IPS DF 6.9 (cell line): ENCODE data around the gene IQCC.

Experiments used
- DNase-seq: peaks from one replicate; pipeline ENCODE4 v3.0.0-alpha.2; 2013; ENCODE audit warnings: low read depth, low spot score
- H3K27ac ChIP-seq: one replicate; pipeline ENCODE4 v1.5.1; 2013; ENCODE audit warnings: low read length, control low read depth
- H3K27me3 ChIP-seq: 2 replicates; pipeline ENCODE4 v1.6.1; 2013; ENCODE audit warnings: mild to moderate bottlenecking, low read length; ENCODE audit not compliant: control insufficient read depth, insufficient read depth
- H3K36me3 ChIP-seq: 2 replicates; pipeline ENCODE4 v1.6.1; 2013; ENCODE audit warnings: low read length; ENCODE audit not compliant: control insufficient read depth, insufficient read depth
- H3K4me1 ChIP-seq: 2 replicates; pipeline ENCODE4 v1.6.1; 2013; ENCODE audit warnings: low read length; ENCODE audit not compliant: control insufficient read depth, insufficient read depth
- H3K4me3 ChIP-seq: 2 replicates; pipeline ENCODE4 v1.5.1; 2013; ENCODE audit warnings: mild to moderate bottlenecking, low read length
- H3K9me3 ChIP-seq: 2 replicates; pipeline ENCODE4 v1.6.1; 2013; ENCODE audit warnings: low read length, inconsistent platforms; ENCODE audit not compliant: control insufficient read depth, insufficient read depth
- WGBS: extraction: QIAGEN DNeasy Blood & Tissue Kit; methylation state at CpG from one replicate; pipeline ENCODE4 v1.1.7; 2013; ENCODE audit warnings: mixed read lengths, missing lambda C conversion rate; ENCODE audit not compliant: insufficient read length, insufficient coverage; 5-methylcytosine and 5-hydroxymethylcytosine counted together

IQCC gene

DNA sequence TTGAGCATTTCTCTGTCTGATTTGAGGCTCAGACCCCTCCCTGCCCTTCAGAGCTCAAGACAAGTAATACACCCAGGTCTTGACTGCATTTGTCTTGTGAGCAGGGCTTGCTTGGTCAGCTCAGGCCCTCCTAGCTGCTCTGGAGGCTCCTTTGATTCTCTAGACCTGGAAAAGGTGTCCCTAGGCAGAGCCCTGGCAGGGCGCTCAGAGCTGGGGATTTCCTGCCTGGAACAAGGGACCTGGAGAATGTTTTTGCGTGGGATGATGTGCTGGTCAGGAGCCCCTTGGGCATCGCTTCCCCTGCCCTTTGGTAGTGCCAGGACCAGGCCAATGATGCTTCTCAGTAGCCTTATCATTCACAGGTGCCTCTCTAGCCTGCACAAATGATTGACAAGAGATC, 9.9 kb upstream of the IQCC start:
- Histone ChIP-seq H3K9me3 (no peaks in the 10 kb centered on the region), H3K27ac (no peak overlapping the region), H3K36me3 (peaks cover 55% of the 10 kb centered on the region), H3K4me3 (no peak overlapping the region), H3K27me3 (no peaks in the 10 kb centered on the region), H3K4me1 (no peaks in the 10 kb centered on the region; the same call in 1 of the 2 replicates)
- WGBS: no CpG with 5 or more reads among the region's 3 CpGs
- DNase-seq: no peak

DNA sequence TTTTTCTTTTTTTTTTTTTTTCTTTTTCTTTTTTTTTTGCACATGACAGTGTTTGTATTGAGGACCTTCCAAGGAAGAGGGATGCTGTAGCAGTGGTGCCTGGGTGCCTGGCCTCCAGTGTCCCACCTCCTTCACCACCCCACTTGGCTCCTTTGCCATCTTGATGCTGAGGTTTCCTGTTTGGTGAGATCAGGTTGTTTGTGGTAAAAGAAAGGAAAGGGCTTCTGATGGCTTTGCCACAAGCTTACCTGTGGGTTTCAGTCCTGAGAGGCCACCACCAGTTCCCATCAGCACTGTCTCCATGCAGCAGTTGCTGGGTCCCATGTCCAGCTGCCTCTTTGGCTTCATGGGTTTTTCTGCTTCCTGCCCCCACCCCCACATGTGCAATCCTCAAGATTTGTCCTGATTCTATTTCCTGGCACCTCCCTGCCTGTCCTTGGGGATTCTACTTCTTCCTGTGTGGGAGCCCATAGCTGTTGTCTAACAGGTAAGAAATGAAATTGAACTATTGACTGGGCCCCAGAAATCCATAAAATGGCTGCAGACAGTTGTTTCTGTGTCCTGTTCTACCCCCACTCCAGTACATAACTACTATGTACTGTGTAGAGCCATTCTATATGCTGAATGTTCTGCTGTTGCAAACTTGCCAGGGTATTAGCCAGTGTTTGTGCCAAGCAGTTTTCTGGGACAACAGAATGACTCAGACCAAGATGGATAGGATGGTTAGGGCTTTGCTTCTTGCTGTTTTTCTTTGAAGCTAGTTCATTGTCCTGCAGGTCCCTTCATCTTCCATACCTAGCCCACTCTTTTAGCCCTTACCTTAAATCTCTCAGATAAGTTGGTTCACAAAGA, 9.3 kb upstream of the IQCC start:
- no peaks in the 10 kb centered on the region for H3K27me3 ChIP-seq
- H3K27ac ChIP-seq: no peak overlapping the region
- peaks cover 53% of the 10 kb centered on the region for H3K36me3 ChIP-seq
- no peaks in the 10 kb centered on the region for H3K9me3 ChIP-seq
- no peaks in the 10 kb centered on the region; the same call in 1 of the 2 replicates for H3K4me1 ChIP-seq
- H3K4me3 ChIP-seq: no peak overlapping the region
- DNase-seq: no peak

DNA sequence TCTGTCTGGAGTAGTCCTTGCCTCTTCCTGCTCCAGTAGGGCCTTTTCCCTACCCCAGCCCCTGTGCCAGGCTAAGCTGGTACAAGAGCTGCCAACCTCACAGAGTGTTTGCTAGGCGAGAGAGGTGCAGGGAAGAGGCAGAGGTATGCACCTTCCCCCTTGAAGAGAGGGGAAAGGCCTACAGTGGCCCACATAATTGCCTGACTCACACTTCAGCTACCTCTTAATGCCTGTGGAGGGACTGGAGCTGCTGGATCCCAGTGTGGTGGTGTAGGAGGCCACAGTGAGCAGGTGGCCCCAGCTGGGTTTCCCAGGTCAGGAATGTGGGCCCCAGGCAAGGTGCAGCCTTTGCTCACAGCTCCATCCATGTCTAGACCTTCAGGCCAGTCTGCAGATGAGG, 8.4 kb upstream of the IQCC start:
- no peak for DNase-seq
- no peak overlapping the region for H3K4me3 ChIP-seq
- H3K9me3 ChIP-seq: no peaks in the 10 kb centered on the region
- H3K4me1 ChIP-seq: peaks cover 4% of the 10 kb centered on the region; the same call in 1 of the 2 replicates
- no peaks in the 10 kb centered on the region for H3K27me3 ChIP-seq
- peaks cover 46% of the 10 kb centered on the region for H3K36me3 ChIP-seq
- no peak overlapping the region for H3K27ac ChIP-seq
- WGBS: no CpG with 5 or more reads among the region's 1 CpG

DNA sequence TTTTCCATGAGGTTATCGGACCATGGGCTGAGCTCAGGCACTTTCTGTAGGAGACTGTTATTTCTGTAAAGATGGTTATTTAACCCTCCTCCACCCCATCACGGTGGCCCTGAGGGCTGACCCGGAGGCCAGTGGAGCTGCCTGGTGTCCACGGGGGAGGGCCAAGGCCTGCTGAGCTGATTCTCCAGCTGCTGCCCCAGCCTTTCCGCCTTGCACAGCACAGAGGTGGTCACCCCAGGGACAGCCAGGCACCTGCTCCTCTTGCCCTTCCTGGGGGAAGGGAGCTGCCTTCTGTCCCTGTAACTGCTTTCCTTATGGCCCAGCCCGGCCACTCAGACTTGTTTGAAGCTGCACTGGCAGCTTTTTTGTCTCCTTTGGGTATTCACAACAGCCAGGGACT, 7.6 kb upstream of the IQCC start:
- Histone ChIP-seq H3K36me3 (peaks cover 40% of the 10 kb centered on the region), H3K27ac (no peak overlapping the region)
- no peak for DNase-seq

DNA sequence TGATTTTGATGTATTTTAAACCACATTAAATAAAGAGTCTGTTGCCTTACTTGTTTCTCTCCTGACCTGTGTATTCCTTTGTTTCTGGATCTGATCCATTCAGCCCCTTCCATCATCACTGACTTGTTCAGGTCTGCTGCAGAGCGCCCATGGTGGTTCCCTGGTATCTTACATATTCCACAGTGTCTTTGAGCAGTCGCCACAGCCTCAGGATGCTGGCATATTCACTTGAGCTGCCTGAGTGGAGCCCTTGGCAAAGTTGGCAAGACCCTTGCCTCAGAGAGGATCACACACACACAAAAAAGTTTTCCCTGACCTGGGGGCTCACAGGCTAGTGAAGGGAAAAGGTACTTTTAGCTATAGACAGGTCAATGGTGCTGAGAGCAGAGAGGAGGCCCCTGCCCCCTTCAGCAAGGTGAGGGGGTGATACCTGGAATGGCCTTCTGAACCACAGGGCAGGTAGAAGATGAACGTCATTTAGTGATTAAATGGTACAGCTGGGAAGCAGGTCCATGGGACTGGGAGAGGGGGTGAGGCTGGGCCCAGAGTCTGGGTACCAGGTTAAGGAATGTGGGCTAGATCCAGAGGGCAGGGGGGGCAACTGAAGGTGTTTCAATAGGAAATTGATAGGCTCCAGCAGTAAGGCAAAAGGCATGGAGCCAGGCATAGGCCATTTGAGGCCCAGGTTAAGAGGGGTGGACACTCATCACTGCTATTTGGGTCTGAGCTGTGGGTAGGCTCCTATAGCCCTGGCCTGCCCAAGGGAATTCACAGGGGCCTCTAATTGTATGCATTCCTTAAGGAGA, 7.0 kb upstream of the IQCC start:
- WGBS: no CpG with 5 or more reads among the region's 3 CpGs

More for the DNA sequence above, 7.6 kb upstream of the IQCC start:
- Histone ChIP-seq H3K4me1 (peaks cover 4% of the 10 kb centered on the region; the same call in 1 of the 2 replicates), H3K27me3 (no peaks in the 10 kb centered on the region), H3K9me3 (no peaks in the 10 kb centered on the region), H3K4me3 (no peak overlapping the region)
- WGBS: no CpG with 5 or more reads among the region's 6 CpGs

DNA sequence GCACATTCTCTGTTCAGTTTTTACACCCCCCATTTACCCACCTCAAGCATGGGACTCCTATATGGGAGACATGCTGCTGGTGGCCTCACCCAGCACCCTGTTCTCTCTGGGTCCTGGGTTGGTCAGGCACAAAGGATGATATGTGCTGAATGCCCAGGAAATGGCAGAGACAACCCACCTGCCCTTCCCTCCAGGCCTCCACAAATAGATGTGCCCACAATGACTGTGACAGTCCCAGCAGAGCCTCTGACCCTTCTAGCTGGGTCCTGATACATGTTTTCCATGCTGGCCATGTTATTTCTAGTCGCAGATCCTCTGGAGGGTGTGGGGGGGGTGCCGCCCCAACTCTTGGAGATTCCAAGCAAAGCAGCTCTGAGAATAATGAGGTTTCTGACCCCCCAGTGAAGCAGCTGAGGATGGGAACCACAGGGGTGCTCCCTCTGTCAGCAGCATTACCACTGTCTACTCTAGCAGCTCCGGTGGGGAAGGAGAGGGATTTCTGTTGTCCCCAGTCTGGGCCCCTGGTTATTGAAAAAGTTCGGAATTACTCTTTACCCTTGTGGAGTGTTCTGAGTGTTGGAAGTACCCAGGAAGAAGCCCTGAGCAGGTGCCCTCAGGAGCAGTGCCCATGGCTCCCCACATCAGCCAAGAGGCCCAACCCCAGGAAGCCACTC, 6.3 kb upstream of the IQCC start:
- WGBS: no CpG with 5 or more reads among the region's 4 CpGs
- no peak overlapping the region for H3K27ac ChIP-seq
- DNase-seq: no peak

More for the DNA sequence above, 7.0 kb upstream of the IQCC start:
- Histone ChIP-seq H3K27me3 (no peaks in the 10 kb centered on the region), H3K4me3 (no peak overlapping the region), H3K4me1 (peaks cover 4% of the 10 kb centered on the region; the same call in 1 of the 2 replicates), H3K36me3 (peaks cover 35% of the 10 kb centered on the region), H3K9me3 (no peaks in the 10 kb centered on the region), H3K27ac (no peak overlapping the region)
- DNase-seq: no peak

DNA sequence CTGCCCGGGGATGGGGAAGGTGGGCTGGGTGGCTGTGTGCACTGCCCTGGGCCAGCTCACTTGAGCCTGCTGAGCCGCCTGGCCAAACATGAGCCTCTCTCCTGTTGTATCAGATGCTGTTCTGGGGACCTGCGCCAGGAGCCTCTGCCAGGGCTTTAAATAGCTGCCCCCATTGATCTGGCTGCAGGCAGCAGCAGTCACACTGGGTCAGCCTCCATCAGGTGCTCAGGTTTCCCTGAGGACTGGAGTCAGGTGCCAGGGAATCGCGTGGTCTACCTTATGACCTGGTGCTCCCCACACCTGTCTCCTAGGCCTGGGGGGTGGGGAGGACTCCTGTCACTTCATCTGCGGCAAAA, 5.8 kb upstream of the IQCC start:
- Histone ChIP-seq H3K27ac (no peak overlapping the region), H3K4me1 (peaks cover 4% of the 10 kb centered on the region; the same call in 1 of the 2 replicates), H3K27me3 (no peaks in the 10 kb centered on the region), H3K4me3 (no peak overlapping the region), H3K9me3 (no peaks in the 10 kb centered on the region), H3K36me3 (peaks cover 24% of the 10 kb centered on the region)
- no CpG with 5 or more reads among the region's 6 CpGs for WGBS
- DNase-seq: no peak

More for the DNA sequence above, 6.3 kb upstream of the IQCC start:
- Histone ChIP-seq H3K9me3 (no peaks in the 10 kb centered on the region), H3K4me1 (peaks cover 4% of the 10 kb centered on the region; the same call in 1 of the 2 replicates), H3K36me3 (peaks cover 29% of the 10 kb centered on the region), H3K4me3 (no peak overlapping the region), H3K27me3 (no peaks in the 10 kb centered on the region)

DNA sequence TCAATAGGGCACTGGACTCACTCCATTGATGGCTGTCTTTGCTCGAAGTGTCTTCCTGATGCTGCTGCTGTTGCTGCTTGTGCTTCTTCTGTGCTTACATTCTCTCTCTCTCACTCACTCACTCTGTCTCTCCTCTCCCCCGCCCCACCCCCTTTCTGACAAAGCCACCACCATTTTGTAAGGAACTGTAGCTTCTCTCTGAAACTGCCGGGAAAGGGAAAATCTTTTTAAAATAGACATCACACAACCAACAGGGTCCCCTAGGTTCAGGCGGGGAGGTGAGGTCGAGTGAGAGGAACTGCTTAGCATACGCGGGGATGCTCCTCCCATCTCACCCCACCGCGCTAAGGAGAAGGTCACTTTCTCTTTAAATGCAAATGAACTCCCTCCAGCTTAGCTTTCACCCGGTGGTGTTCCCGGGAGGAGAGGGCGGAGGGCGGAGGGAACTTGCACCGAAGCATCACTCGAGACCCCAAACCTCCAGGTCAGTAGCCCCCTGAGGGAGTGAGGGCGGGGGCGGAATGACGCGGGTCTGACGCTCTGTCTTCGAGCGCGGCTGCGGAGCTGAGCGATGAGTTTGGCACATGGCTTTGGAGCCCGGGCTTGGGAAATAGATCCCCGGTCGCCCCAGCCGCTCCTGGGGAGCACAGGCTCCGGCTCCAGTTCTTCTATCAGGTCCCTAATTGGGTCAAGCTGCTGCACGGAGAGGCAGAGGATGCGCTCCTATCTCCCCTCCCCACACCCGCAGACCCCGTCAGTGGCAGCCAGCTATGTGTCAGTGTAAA, 5.1 kb upstream of the IQCC start, which contains the start of gene CCDC28B:
TSS of gene CCDC28B (plus strand) at position 370 of the 785 bp plus-strand sequence. CDS start 1,341 bp downstream, outside the sequence.
- peaks cover 16% of the 10 kb centered on the region for H3K36me3 ChIP-seq
- H3K9me3 ChIP-seq: no peaks in the 10 kb centered on the region
- H3K27ac ChIP-seq: no peak within 1 kb of the TSS
- peak within 1 kb of the TSS; percentile 42; the same call in 1 of the 2 replicates for H3K4me3 ChIP-seq
- peaks cover 4% of the 10 kb centered on the region; the same call in 1 of the 2 replicates for H3K4me1 ChIP-seq
- WGBS: no CpG with 5 or more reads among the region's 34 CpGs
- DNase-seq: peak; percentile 58
- no peaks in the 10 kb centered on the region for H3K27me3 ChIP-seq

DNA sequence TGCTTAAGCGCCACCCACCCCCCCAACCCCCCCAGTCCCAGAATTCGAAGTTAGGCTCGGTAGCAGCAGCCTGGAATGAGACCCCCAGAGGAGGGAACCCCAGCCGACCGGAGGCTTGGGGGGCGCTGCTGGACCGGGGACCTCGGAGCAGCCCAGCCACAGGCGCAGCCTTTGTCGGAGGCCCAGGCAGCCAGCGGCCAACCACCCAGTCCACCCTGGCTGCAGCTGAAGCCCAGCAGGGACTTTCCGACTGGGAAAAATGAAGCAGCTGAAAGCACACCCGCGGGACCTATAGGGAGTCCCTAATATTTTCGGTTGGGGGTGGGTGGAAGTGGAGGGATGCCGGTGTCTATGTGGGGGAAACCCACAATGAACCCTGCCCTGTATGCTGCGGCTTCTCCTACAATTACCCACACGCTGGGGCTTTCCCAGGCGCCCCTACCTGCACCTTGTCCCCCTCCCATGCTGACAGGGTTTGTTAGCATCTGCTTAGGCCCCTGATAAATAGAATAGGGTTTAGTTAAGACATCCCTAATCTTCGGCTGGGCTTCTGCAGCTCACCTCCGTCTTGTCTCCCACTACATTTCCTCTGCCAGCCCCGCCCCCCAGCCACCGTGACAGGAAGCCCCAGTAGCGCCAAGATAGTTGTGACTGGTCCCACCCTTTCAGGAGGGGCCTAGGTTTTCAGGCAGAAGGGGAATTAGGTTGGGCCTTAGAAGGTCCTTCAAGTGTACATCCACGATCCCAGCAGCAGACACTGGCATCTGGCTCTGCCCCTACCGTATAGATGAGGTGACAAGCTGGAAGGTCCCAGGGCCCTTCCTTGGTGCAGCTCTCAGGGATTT, 4.2 kb upstream of the IQCC start:
- peaks cover 4% of the 10 kb centered on the region; the same call in 1 of the 2 replicates for H3K4me1 ChIP-seq
- peak overlapping the region; percentile 42; the same call in 1 of the 2 replicates for H3K4me3 ChIP-seq

More for the DNA sequence above, 4.2 kb upstream of the IQCC start:
- Histone ChIP-seq H3K9me3 (no peaks in the 10 kb centered on the region), H3K27me3 (no peaks in the 10 kb centered on the region), H3K27ac (no peak overlapping the region), H3K36me3 (peaks cover 10% of the 10 kb centered on the region; the same call in 1 of the 2 replicates)
- no CpG with 5 or more reads among the region's 26 CpGs for WGBS
- DNase-seq: no peak
